ENCODE results near the gene SLC39A3.

Gene SLC39A3

DNA sequence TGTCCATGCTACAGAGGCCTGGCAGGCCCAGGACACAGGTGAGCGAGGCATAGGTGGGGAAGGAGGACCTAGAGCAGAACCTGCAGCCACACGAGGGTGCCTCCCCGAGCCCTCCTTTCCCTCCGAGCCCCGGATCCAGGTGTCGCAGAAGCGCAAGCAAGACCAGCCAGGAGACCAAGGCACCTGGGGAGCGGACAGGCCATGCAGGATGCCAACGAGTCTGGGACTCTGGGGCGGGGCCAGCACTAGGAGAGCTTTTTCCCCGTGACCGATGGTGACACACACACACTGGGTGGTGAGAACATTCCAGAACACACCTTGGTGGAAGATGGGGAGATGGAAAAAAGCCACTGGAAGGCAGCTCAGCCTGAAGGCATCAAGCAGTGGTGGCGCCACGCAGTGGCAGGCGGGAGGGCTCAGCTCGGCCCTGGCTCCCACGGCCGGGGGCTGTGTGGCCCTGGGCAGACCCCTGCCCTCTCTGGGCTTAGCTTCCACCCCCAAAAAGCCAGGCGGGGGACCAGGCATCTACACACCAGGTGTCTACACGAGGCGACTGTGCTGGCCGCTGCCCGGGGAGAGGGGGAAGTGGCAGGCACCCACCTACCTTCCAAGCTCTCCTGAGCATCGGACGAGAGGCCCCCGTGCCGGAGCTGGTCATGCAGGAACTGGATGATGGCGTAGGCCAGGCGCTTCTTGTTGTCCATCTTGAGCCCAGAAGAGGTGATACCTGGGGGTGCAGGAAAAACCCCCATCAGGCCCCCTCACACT, 28.7 kb upstream of the SLC39A3 start:
- no peak for DNase-seq (ENCODE audit: low spot score)

DNA sequence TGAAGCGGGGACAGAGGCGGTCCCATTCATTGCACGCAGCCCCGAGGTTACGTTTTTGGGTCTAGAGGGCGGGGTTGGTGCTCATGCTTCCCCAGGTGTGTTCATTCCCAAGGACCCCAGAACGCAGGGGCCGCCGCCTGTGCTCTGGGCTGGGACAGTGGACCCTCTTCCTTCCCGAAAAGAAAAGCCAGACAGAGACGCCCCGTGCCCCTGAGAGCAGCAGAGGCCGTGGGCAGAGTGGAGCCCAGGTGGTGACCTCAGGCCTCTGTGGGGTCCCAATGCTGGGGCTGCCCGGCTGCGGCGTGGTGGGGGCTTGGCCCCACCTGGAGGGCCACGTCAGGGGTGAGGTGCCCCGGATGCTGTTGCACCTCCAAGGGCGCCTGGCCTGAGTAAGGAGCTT, 27.9 kb upstream of the SLC39A3 start:
- no peak for DNase-seq (ENCODE audit: low spot score)

DNA sequence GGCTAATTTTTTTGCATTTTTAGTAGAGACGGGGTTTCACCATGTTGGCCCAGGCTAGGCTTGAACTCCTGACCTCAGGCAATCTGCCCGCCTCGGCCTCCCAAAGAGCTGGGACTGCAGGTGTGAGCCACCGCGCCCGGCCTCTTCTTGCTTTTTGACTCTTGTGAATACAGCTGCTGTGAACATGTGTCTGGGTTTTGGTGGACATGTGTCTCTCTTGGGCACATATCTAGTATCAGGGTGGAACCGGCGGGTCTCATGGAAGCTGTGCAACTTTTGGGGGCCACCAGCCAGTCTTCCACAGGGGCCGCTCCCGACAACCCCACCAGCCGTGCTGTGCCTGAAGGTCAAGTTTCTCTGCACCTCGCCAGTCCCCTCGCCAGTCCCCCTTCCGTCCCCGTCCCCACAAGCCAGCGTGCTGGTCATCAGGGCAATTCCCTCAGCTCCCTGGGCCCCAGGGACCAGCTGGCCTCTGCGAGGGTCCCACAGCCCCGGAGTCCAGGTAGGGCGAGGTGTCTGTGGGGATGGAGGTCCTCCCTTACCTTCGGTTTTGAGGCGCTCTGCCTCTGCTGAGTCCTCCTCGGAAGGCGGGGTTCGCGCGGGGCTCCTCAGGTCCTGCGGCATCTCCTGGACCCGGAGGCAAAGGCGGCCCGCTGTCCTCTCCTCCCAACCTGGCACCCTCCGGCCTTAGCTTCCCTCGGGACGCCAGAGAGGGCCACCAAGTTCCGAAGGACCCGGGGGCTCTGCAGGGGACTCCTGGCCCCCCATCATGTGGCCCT, 27.0 kb upstream of the SLC39A3 start:
- no peak for DNase-seq (ENCODE audit: low spot score)

DNA sequence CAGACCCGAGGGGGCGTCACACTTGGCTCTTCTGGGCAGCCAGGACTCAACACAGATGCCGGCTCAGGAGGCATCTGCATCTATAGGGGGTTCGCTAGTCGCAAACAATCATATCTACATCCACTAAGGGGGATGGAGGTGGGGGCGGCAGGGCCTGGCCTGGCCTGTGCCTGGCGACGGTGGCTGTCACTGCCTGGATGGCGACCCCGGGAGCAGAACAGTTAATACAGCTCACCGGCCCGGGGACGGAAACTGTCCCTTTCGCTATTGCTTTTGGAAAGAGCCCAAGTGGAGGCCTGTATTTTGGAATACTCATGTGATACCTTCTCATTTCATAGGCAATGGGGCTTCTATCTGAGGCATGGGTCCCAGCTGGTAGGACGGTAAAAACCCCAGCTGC, 25.6 kb upstream of the SLC39A3 start:
- DNase-seq (ENCODE audit: low spot score) = no peak

DNA sequence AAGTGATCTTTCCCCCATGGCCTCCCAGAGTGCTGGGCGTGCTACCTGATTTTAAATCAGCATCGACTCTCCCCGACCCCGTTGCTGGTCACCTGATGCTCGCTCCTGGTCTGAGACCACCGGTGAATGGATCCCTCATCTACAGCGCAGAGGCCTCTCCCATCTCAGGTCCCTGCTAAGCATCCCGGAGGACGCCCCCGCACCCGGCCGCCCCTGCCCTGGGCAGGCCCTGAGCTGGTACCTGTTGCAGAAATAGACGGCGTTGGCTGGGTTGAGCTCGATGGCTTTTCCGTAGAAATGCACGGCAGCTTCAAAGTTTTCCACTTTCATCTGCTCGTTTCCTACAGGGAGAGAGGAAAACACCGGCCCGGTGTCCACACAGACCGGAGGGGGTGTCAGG, 25.1 kb upstream of the SLC39A3 start:
- DNase-seq (ENCODE audit: low spot score) = no peak

DNA sequence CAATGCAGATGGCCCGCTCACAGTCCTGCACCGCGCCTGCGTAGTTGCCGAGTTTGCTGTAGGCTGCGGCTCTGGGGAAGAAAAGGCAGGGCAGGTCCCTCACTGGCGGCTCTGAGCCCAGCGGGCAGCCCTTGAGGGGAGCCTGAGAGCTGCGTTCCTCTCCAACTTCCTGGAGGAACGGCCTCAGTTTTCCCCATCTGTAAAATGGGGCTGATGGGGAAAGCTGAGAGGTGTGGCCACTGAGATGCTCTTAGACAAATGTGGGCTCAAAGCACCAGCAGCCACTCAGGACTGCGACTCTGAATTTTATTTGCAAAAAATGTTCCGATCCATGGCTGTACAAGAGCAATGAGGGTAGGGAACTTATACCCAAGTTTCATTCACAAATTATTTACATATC, 23.9 kb upstream of the SLC39A3 start:
- no peak for DNase-seq (ENCODE audit: low spot score)

DNA sequence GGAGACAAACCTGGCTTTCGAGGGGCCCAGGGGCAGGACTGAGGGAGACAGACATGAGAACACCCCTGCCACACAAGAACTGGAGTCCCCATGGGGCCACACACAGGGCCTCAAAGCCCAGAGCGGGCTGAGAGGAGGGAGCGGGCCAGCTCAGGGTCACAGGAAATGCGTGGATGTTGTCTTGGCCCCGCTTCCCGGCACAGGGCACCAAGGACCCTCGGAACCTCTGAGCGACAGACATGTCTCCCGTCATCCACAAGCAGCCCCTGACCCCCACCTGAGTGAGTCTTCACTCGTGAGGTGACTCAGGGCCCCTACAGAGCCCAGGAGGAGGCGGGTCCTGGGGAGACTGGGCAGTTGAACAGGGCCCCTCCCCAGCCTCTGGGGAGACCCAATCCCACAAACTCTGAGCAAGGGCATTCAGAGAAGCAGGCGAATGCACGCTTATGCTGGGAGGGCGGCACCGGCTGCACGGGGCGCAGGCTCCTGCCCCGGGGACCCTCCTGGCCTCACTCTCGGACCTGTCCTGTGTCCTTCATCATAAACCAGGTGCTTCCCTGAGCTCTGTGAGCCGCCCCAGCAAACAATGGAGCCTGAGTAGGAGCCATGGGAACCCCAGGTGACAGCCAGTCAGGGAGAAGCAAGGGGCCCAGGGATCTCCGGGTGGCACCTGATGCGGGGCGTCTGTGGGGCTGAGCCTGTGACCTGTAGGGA, 23.1 kb upstream of the SLC39A3 start:
- DNase-seq (ENCODE audit: low spot score) = no peak

DNA sequence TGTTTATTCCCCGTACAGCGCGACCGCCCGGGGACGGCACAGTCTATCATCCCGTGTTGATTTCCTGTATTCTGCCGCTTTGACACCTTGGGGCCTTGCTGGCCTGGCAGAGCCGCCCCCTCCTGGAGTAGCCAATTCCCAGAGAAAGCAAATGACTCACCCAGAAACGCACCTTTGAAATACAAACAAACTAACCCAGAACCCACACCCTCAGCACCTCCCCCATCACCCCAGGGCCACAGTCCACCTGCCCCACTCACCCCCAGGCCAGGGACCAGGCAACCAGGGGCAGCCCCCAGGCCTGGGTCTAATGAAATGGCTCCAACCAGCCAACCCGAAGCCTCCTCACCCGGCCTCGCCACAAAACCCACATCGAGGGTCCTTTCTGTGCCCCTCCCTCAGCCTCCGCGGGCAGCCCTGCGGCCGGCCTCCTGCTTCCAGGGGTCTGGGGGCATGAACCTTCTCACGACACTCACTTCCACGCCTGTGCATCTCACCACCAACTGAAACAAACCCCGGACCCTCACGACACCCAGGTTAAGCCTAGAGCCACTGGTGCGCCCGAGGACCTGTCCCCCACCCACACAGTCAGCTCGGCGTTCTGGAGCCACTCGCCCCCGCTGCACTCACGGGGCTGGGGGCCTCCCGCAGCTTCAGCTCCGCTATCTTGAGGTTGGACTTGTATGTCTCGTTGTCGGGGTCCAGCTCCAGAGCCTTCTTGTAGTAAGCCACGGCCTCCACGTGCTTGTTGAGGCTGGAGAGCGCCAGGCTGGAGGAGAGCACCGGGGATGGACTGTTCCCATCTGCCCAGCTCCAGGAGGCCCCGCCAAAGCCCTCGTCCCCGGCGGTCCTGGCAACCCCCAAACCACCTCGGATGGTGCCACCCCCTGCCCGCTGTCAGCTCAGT, 22.3 kb upstream of the SLC39A3 start:
- no peak for DNase-seq (ENCODE audit: low spot score)

DNA sequence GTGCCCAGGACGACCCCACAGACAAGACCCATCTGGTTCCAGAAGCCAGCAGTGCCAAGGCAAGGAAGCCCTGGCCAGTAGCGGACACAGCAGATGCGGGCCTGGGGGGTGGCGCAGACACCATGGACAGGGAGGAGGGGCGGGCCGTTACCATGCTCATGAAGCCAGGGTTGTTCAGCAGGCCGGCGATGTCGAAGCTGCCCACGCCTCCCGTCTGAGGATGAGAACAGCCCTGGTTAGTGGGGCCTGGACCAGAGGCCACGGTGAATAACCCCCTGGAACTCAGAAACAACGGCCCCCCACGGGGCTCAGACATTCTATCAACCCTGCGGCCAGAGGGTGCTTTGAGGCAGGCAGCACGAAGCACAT, 21.5 kb upstream of the SLC39A3 start:
- no peak for DNase-seq (ENCODE audit: low spot score)

DNA sequence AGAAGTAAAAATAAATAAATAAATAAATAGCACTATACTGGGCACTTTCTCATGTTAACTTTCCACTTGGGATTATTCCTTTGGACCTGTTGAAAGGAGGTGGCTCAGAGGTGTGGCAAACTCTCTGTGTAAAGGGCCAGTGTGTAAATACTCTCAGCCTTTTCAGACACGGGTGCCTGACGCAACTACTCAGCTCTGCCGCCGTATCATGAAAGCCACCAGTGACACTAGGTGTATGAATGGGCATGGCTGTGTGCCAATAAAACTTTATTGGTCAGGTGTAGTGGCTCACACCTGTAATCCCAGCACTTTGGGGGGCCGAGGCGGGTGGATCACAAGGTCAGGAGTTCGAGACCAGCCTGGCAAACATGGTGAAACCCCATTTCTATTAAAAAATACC, 20.1 kb upstream of the SLC39A3 start:
- no peak for DNase-seq (ENCODE audit: low spot score)

DNA sequence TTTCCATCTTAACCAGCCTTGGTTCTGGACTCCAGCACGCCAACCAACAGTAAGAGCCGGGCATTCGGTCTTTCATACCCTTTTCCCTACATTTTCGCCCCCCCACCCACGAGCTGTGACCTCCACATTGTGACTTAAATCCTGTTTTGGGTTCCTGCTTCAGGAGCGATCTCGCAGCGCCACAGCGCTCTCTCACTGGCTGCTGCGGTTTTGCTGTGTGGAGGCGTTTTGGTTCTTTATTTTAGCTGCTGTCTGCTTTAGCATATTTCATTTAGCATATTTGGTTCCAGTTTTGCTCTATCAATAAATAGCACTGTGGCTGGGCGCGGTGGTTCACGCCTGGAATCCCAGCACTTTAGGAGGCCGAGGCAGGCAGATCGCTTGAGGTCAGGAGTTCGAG, 19.5 kb upstream of the SLC39A3 start:
- no peak for DNase-seq (ENCODE audit: low spot score)

DNA sequence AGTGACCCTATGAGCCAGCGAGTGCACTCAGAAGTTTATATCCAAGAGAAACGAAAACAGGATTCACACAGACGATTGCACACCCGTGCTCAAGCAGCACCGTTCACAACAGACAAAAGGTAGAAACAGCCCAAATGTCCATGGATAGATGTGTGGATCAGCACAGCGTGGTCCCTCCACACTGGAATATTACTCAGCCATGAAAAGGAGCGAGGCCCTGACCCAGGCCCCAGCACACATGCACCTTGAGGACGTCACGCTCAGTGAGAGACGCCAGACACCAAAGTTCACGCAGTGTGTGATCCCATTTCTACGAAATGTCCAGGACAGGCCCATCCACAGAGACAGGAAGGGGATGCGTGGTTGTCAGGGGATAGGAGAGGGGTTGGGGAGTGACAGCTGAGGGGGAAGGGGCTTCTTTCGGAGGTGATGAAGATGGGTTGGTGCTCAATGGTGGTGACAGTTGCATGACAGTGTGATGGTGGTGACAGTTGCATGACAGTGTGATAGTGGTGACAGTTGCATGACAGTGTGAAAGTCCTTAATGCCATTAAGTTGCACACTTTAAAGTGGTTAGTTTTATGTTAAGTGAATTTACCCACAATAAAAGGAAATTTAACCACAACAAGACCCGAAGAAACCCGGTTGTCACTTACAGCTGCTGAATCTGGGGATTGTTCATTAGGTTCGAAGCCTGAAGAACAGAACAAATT, 18.9 kb upstream of the SLC39A3 start:
- no peak for DNase-seq (ENCODE audit: low spot score)

DNA sequence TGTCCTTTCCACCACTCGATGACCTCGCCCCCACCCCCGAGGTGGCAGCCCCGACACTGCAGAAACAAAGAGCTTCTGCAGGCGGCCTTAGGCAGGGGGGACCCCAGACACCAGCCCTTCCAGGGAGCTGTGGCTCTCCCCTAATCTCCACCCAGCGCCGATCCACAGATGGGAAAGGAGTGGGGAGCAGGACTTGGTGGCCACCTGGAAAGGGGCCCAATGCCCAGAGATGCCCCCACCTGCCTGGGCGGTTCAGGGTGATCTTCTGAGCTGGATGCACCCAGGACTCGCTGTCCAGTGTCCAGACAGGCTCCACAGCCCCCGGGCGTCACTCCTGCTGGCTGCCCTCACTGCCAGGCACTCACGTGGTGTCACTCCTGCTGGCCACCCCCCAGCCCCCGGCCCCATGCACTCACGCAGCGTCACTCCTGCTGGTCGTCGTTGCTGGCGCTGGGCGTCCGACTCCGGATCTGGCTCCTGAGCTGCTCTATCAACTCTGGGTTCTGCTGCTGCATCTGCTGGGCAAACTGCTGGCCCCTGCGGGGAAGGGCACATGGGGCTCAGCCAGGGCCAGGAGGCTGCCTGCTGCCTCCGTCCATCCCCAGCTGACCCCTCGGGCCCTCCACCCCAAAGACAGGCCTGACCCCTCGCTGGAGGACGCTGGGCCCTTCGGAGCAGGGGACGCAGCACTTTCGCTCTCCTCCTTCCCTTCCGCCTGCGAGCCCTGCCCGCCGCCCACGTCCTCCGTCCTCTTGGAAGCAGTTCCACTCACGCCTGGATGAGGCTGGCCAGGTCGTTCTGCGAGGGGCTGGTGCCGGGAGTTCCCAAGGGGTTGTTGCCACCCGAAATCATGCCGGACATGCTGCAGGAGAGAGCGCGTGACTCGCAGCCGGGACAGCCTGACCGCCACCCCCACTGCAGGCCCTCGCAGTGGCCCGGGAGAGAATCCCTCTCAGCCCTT, 17.4 kb upstream of the SLC39A3 start:
- no peak for DNase-seq (ENCODE audit: low spot score)

DNA sequence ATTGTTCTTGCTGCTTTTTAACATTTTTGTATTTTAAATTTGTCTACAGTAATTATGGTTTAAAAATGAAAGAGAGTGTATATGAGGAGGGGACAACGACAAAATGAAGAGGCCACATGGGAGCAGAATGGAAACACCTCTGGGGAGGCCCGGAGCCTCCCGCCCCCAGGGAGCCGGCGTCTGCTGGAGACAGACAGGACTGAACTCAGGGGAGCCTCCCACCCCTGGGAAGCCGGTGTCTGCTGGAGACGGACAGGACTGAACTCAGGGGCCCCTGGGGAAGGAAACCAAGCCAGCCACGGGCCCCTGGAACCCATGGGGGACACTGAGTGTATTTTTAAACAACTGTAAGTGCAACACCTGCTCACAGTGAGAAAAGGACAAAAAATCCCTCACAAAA, 16.7 kb upstream of the SLC39A3 start:
- no peak for DNase-seq (ENCODE audit: low spot score)

DNA sequence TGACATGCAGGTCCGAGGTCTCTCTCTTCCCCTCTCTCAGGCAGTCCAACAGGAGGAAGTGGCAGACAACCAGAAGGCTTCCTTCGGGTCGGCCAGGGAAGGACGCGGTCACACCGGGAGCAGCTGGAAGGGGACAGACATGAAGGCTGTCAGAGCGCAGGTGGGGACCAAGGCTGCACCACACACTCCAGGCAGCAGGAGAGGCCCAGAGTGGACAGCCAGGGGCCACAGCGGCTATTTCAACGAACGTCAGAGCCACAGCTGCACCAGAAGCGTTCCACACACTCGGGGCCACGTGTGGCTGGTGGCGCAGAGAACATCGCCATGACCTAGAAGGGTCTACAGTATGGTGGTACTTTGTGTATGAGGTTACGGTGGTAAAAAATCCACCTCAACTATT, 16.0 kb upstream of the SLC39A3 start:
- no peak for DNase-seq (ENCODE audit: low spot score)

DNA sequence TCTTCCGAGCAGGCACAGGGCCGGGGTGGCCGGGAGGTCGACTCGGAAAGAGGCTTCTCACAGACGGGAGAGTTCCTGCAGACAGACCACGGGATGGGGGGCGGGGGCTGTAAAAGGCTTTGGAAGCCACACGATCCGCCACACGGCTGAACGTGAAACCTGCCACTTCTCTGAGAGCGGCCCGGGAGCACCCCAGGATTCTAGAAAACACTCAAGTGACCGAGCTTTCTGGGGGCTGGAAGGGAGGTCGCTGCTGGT, 15.6 kb upstream of the SLC39A3 start:
- DNase-seq (ENCODE audit: low spot score) = no peak

DNA sequence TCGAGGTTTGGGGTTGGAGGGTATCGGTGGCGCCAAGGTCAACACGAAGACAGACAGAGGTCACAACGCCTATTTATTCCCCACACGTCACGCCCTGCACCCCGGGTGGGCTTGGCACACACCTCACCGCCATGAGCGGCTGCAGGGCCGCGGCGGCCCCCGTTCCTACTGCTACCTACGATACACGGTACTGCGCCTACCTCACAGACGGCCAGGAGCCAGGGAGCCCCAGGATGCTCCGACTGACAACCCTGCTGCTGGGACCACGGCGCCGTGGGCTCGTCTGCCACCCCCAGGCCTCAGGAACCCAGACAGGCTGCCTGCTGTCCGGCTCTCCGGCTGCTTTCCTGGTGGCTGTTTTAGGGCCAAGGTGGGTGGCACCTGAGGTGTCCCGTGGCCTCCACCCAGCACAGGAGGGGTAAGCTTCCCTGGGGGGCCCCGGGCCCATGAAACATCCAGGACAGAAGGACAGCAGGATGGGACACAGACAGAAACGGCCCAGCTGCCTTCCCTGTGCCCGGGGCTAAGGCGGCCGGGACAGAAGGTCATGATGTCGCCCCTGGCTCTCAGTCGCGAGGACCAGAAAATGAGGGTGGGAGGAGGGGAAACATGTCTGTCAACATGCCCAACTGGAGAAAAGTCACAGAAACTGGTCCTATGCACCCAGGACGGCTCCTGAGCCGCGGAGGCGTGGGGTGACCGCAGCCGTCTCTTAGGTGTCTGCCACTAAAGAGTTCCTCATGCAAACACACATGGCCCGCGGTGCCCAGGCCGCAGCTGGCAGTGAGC, 15.0 kb upstream of the SLC39A3 start:
- DNase-seq (ENCODE audit: low spot score) = no peak

DNA sequence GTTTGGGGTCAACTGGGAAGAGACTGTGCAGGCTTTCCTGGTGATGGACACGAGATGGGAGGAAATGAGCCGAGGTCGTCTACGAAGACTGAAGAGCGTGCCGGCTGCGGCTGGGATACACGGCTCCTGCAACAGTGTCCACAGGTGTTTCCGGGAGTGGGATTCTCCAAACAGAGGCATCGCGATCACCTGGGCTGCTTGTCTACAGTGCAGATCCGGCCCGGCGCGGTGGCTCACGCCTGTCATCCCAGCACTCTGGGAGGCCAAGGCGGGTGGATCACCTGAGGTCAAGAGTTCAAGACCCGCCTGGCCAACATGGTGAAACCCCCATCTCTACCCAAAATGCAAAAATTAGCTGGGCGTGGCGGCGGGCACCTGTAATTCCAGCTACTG, 11.6 kb upstream of the SLC39A3 start:
- DNase-seq (ENCODE audit: low spot score) = no peak

DNA sequence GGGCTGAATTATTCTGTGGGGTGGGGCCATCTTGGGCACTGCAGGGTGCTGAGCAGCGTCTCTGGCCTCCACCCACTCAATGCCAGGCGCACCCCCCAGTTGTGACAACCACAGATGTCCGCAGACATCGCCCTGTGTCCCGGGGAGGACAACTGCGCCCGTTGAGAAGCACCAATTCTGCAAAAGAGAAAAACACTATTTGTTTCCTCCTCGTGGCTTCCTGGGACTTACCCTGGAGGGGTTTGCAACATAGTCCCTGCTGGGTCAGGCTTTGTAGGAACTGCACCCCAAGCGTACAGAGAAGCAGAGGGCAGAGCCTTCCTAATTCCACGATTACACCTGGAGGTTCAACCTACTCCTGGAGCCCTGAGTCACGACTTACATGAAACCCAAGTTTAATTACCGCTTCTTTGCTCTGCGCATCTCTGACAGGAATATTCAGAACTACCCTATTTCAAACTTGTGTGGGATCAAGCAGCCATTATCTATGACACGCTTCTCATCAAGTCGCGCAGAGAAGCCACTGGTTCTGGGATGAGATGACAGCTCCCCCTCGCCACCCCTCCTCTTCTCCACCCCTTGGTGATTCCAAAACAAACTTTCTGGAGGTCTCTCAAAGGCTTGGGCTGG, 11.1 kb upstream of the SLC39A3 start:
- no peak for DNase-seq (ENCODE audit: low spot score)

Measured in GM03348 (cell line).